GM12878 (cell line): ENCODE measurements around the gene ADGRD2. TPM values are rescaled to one million over a fixed set of nuclear protein-coding genes. Genes with fewer than 3 reads are reported as not detected.

Experiments
- ATAC-seq: fragments of 200-7000 bp; cut with Tn5 transposase; 3 replicates; pipeline ENCODE4 v1.9.1; 2020; ENCODE audit warnings: mild to moderate bottlenecking, moderate library complexity
- BruUV-seq: library from RNA; stranded (reverse); fragments of 400-500 nt; replicated peaks from 2 replicates; lab custom pipeline; 2021; lab: Mats Ljungman, UMichigan
- CTCF ChIA-PET: fragments of 300-600 bp; sonication (Branson Sonifier 250); formaldehyde crosslinking; extraction: SDS; loops from one replicate; lab custom pipeline; 2021; ENCODE audit warnings: inconsistent platforms; lab: Yijun Ruan, JAX
- POLR2A ChIA-PET: fragments of 350-600 bp; formaldehyde crosslinking; extraction: SDS; loops from one replicate; lab custom pipeline; 2021; ENCODE audit warnings: inconsistent platforms; lab: Charles Lee
- RAD21 ChIA-PET: fragments of 300-600 bp; sonication (Branson Sonifier 250); formaldehyde crosslinking; loops from one replicate; lab custom pipeline; 2023; ENCODE audit warnings: antibody characterized with exemption; ENCODE audit not compliant: unreplicated experiment; lab: Charles Lee
- SMC1A ChIA-PET: fragments of 300-600 bp; sonication (Branson Sonifier 250); formaldehyde crosslinking; loops from one replicate; lab custom pipeline; 2023; ENCODE audit not compliant: unreplicated experiment, uncharacterized antibody; lab: Charles Lee
- DNase-seq: peaks from one replicate; pipeline ENCODE4 v3.0.0-alpha.2; 2011; ENCODE audit warnings: low read depth, low spot score
- FAIRE-seq: peaks from 3 replicates; lab custom pipeline; 2011; peaks lifted over from hg19 to GRCh38; lab: Jason Lieb, UNC
- H2AFZ ChIP-seq: 2 replicates; pipeline ENCODE4 v1.6.0; 2011; ENCODE audit warnings: low read depth, low read length, control low read depth; ENCODE audit not compliant: control insufficient read depth
- H3K27ac ChIP-seq: 2 replicates; pipeline ENCODE4 v1.5.1; 2011; ENCODE audit warnings: control low read depth; ENCODE audit not compliant: control insufficient read depth, insufficient read depth
- H3K27me3 ChIP-seq, 2 experiments: replicated peaks in 1 of 2; 2 replicates each; pipeline versions ENCODE4 v1.6.0 to v1.6.1; 2011; ENCODE audit warnings: low read length in 1 of 2; ENCODE audit not compliant: control insufficient read depth in 2 of 2, insufficient read depth in 2 of 2
- H3K36me3 ChIP-seq, 2 experiments: 2 replicates each; pipeline ENCODE4 v1.5.1; 2011; ENCODE audit warnings: low read length in 1 of 2; ENCODE audit not compliant: control insufficient read depth in 2 of 2, insufficient read depth in 2 of 2
- H3K4me1 ChIP-seq: 2 replicates; pipeline ENCODE4 v1.6.1; 2011; ENCODE audit warnings: mild to moderate bottlenecking, low read length, moderate library complexity, mixed read lengths; ENCODE audit not compliant: control insufficient read depth, insufficient read depth
- H3K4me2 ChIP-seq: 2 replicates; pipeline ENCODE4 v1.6.0; 2011; ENCODE audit warnings: control low read depth; ENCODE audit not compliant: control insufficient read depth, insufficient read depth
- H3K4me3 ChIP-seq: fragments of 200-600 bp; sonication (generic); 2 replicates; pipeline ENCODE4 v1.5.1; 2016
- H3K79me2 ChIP-seq: 2 replicates; pipeline ENCODE4 v1.6.0; 2011; ENCODE audit warnings: low read length; ENCODE audit not compliant: control insufficient read depth, insufficient read depth
- H3K9ac ChIP-seq: 2 replicates; pipeline ENCODE4 v1.8.0; 2011; ENCODE audit warnings: low read length, control low read depth, mixed read lengths; ENCODE audit not compliant: control insufficient read depth, insufficient read depth
- H3K9me3 ChIP-seq: replicated peaks from 3 replicates; pipeline ENCODE4 v1.5.1; 2011; ENCODE audit warnings: mild to moderate bottlenecking, low read length; ENCODE audit not compliant: control insufficient read depth, insufficient read depth
- H4K20me1 ChIP-seq: 2 replicates; pipeline ENCODE4 v1.6.0; 2011; ENCODE audit not compliant: control insufficient read depth, insufficient read depth
- ASH2L ChIP-seq: fragments of 300-600, 200-600 bp; sonication (generic); IDR thresholded peaks from 2 replicates; pipeline ENCODE4 v1.6.1; 2017; ENCODE audit warnings: low read depth, mild to moderate bottlenecking, borderline replicate concordance
- BACH1 ChIP-seq: fragments of 450-650 bp; IDR thresholded peaks from 2 replicates; pipeline ENCODE4 v1.6.1; 2017; ENCODE audit warnings: mild to moderate bottlenecking, borderline replicate concordance
- BCL11A ChIP-seq: IDR thresholded peaks from 2 replicates; pipeline ENCODE4 v1.6.1; 2011; ENCODE audit warnings: low read depth, low read length
- BHLHE40 ChIP-seq, 2 experiments: fragments of 450-650 bp in 1 of 2; IDR thresholded peaks; 2 replicates each; pipeline ENCODE4 v1.6.1; 2011 to 2017; ENCODE audit warnings: low read depth in 2 of 2, borderline replicate concordance in 1 of 2, improper control_type of control experiment in 1 of 2, low read length in 1 of 2, mild to moderate bottlenecking in 1 of 2
- IKZF2 ChIP-seq, 2 experiments: fragments of 450-650 bp; IDR thresholded peaks; 2 replicates each; pipeline ENCODE4 v1.6.1; 2017; ENCODE audit warnings: mild to moderate bottlenecking in 2 of 2, moderate library complexity in 2 of 2
- PAX5 ChIP-seq: IDR thresholded peaks from 2 replicates; pipeline ENCODE4 v1.6.1; 2011; ENCODE audit warnings: low read depth, low read length, borderline replicate concordance
- RCOR1 ChIP-seq: conservative IDR thresholded peaks from 2 replicates; pipeline ENCODE4 v1.6.1; 2012; ENCODE audit warnings: low read depth, low read length, improper control_type of control experiment
- RUNX3 ChIP-seq: IDR thresholded peaks from 2 replicates; pipeline ENCODE4 v1.6.1; 2012; ENCODE audit warnings: low read length, inconsistent platforms
- TCF12 ChIP-seq: IDR thresholded peaks from 2 replicates; pipeline ENCODE4 v1.6.1; 2011; ENCODE audit warnings: low read depth, mild to moderate bottlenecking, low read length
- ZNF384 ChIP-seq: IDR thresholded peaks from 2 replicates; pipeline ENCODE4 v1.6.1; 2012; ENCODE audit warnings: low read depth, mild to moderate bottlenecking, low read length, improper control_type of control experiment, borderline replicate concordance
- ZZZ3 ChIP-seq: IDR thresholded peaks from 2 replicates; pipeline ENCODE4 v1.6.1; 2011; ENCODE audit warnings: low read depth; ENCODE audit not compliant: control insufficient read depth, insufficient read length
- WGBS: methylation state at CpG from one replicate; pipeline ENCODE4 v1.1.6; 2016; ENCODE audit warnings: low lambda C conversion rate; ENCODE audit not compliant: insufficient replicate concordance, insufficient coverage; ENCODE audit errors: missing lambda C conversion rate; 5-methylcytosine and 5-hydroxymethylcytosine counted together
- in situ Hi-C: fragments of 300-500 bp; cut with MboI; formaldehyde crosslinking; loops from 9 replicates; pipeline ENCODE4 v1.14.3; 2018; ENCODE audit warnings: mixed read lengths
- intact Hi-C: fragments of 100-400 bp; cut with micrococcal nuclease; formaldehyde crosslinking; loops from one replicate; pipeline ENCODE4 v1.14.2; 2022; ENCODE audit not compliant: unreplicated experiment
- polyA plus RNA-seq, 11 experiments: library from polyadenylated mRNA; depleted of rRNA in 4 of 11; unstranded in 6 of 11; stranded (reverse) in 5 of 11; fragments of >200 nt; fragmentation: Nextera tagmentation in 4 of 11; fragmentation: Illumina TruSeq in 1 of 11; extraction: Ambion mirVana in 4 of 11; extraction: Trizol in 1 of 11; gene quantifications; 1 replicate in 1 of 11; 2 replicates in 10 of 11; pipeline versions ENCODE4 v1.2.1 to v1.2.3, GENCODE V29; 2011 to 2016; ENCODE audit warnings: inconsistent platforms in 2 of 11, missing spikeins in 2 of 11, low read depth in 1 of 11
- total RNA-seq, 4 experiments: library from RNA; depleted of rRNA in 3 of 4; stranded (reverse); fragments of >200 nt in 3 of 4; fragmentation: Illumina TruSeq in 1 of 4; extraction: Trizol in 1 of 4; gene quantifications; 2 replicates each; pipeline versions ENCODE4 v1.2.1 to v1.2.3, GENCODE V29; 2013 to 2021
- TF ChIP-seq, protein P1 (sequence below), 3 experiments: IDR thresholded peaks in 2 of 3; conservative IDR thresholded peaks in 1 of 3; 2 replicates each; pipeline ENCODE4 v1.5.1; 2011; ENCODE audit warnings: low read depth in 3 of 3, low read length in 3 of 3, mild to moderate bottlenecking in 3 of 3, control low read depth in 2 of 3, moderate library complexity in 2 of 3, inconsistent platforms in 1 of 3, mixed read lengths in 1 of 3; ENCODE audit not compliant: control insufficient read depth in 2 of 3, insufficient read depth in 1 of 3; ENCODE audit errors: extremely low read depth in 1 of 3
- TF ChIP-seq, protein P2 (sequence below): fragments of 450-650 bp; IDR thresholded peaks from 2 replicates; pipeline ENCODE4 v1.6.1; 2016; ENCODE audit warnings: mild to moderate bottlenecking, moderate library complexity, borderline replicate concordance
- TF ChIP-seq, protein P3 (sequence below): fragments of 150-350 bp; IDR thresholded peaks from 2 replicates; pipeline ENCODE4 v1.6.1; 2016; ENCODE audit warnings: low read depth, low read length

ADGRD2 gene
- total and polyA plus RNA-seq, 10 of the 15 experiments (the other 5 are each of a cell fraction or from before 2014, with no cell fraction given) = not detected

DNA sequence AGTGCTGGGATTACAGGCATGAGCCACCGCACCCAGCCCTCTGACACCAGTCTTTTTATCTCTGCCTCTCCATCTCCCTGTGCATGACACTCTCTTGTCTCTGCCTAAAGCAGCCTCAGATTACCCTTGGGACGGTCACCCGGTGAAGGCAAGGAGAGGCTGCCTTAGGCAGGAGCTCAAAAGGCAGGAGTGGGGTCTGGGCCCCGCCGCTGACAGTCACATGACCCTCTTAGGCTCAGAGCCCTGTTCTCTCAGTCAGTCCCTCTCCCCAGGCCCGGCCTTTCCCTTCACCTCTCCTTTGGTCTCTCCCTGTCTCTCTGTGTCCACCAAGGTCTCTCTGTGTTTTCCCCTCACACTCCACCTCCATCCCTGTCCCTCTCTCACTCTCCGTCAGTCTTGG is 22.5 kb downstream of the ADGRD2 start (continued):
- no peak for TF ChIP-seq BHLHE40 (IDR thresholded peaks at IDR 0.05; ENCODE audit: borderline replicate concordance in 1 of 2, low read depth in 2 of 2, low read length in 1 of 2)
- TF ChIP-seq RUNX3 = no peak
- no peak for TF ChIP-seq ZNF384
- TF ChIP-seq, protein P1, sequence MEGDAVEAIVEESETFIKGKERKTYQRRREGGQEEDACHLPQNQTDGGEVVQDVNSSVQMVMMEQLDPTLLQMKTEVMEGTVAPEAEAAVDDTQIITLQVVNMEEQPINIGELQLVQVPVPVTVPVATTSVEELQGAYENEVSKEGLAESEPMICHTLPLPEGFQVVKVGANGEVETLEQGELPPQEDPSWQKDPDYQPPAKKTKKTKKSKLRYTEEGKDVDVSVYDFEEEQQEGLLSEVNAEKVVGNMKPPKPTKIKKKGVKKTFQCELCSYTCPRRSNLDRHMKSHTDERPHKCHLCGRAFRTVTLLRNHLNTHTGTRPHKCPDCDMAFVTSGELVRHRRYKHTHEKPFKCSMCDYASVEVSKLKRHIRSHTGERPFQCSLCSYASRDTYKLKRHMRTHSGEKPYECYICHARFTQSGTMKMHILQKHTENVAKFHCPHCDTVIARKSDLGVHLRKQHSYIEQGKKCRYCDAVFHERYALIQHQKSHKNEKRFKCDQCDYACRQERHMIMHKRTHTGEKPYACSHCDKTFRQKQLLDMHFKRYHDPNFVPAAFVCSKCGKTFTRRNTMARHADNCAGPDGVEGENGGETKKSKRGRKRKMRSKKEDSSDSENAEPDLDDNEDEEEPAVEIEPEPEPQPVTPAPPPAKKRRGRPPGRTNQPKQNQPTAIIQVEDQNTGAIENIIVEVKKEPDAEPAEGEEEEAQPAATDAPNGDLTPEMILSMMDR (IDR thresholded peaks at IDR 0.05 in 2 of 3, conservative IDR thresholded peaks at IDR 0.05 in 1 of 3; ENCODE audit: control insufficient read depth in 2 of 3, extremely low read depth in 1 of 3, insufficient read depth in 1 of 3, low read depth in 3 of 3, low read length in 3 of 3) = no peak

DNA sequence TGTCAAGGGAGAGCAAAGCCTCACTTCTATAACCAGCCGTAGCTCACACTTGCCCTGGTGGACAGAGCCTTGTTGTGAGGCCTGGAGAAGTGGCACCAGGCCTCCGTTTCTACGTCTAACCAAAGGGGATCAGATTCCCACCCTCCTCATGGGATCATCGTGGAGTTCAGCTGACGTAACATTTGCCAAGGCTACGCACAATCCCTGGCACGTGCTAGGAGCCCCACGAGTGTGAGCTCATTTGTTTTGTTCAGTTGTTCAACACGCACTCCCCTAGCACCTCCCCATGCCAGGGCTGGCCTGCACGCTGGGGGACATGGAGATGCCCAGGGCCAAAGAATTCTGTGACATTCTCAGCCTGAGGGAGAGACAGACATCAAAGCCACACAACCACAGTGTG is 23.1 kb downstream of the ADGRD2 start:
- WGBS = 30% methylated on average over 10 of the region's 10 CpGs
- Histone ChIP-seq H3K4me3 (no peak overlapping the region), H3K27ac (no peak overlapping the region), H2AFZ (no peak overlapping the region), H3K36me3 (no peaks in the 10 kb centered on the region), H4K20me1 (no peaks in the 10 kb centered on the region), H3K9ac (no peak overlapping the region), H3K9me3 (no peaks in the 10 kb centered on the region), H3K79me2 (no peaks in the 10 kb centered on the region), H3K27me3 (peaks cover 0 to 3% of the 10 kb centered on the region in 2 experiments; a peak in 2 of 4 replicates), H3K4me2 (no peak overlapping the region), H3K4me1 (no peaks in the 10 kb centered on the region)
- intact Hi-C loops (no loop called here), in situ Hi-C loops (no loop called here)
- no peak for DNase-seq
- ChIA-PET CTCF (no interaction called here), SMC1A (no interaction called here), POLR2A (no interaction called here), RAD21 (no interaction called here)
- ATAC-seq = no peak
- BruUV-seq = no TSS peak
- no peak for FAIRE-seq
- TF ChIP-seq, protein P2, sequence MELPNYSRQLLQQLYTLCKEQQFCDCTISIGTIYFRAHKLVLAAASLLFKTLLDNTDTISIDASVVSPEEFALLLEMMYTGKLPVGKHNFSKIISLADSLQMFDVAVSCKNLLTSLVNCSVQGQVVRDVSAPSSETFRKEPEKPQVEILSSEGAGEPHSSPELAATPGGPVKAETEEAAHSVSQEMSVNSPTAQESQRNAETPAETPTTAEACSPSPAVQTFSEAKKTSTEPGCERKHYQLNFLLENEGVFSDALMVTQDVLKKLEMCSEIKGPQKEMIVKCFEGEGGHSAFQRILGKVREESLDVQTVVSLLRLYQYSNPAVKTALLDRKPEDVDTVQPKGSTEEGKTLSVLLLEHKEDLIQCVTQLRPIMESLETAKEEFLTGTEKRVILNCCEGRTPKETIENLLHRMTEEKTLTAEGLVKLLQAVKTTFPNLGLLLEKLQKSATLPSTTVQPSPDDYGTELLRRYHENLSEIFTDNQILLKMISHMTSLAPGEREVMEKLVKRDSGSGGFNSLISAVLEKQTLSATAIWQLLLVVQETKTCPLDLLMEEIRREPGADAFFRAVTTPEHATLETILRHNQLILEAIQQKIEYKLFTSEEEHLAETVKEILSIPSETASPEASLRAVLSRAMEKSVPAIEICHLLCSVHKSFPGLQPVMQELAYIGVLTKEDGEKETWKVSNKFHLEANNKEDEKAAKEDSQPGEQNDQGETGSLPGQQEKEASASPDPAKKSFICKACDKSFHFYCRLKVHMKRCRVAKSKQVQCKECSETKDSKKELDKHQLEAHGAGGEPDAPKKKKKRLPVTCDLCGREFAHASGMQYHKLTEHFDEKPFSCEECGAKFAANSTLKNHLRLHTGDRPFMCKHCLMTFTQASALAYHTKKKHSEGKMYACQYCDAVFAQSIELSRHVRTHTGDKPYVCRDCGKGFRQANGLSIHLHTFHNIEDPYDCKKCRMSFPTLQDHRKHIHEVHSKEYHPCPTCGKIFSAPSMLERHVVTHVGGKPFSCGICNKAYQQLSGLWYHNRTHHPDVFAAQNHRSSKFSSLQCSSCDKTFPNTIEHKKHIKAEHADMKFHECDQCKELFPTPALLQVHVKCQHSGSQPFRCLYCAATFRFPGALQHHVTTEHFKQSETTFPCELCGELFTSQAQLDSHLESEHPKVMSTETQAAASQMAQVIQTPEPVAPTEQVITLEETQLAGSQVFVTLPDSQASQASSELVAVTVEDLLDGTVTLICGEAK = no peak
- no peak for TF ChIP-seq ZNF384
- no peak for TF ChIP-seq IKZF2 (IDR thresholded peaks at IDR 0.05)
- no peak for TF ChIP-seq BACH1
- TF ChIP-seq BCL11A = no peak
- TF ChIP-seq RCOR1 = no peak
- no peak for TF ChIP-seq ASH2L
- no peak for TF ChIP-seq ZZZ3
- TF ChIP-seq PAX5 = no peak
- TF ChIP-seq TCF12 = no peak
- TF ChIP-seq, protein P3, sequence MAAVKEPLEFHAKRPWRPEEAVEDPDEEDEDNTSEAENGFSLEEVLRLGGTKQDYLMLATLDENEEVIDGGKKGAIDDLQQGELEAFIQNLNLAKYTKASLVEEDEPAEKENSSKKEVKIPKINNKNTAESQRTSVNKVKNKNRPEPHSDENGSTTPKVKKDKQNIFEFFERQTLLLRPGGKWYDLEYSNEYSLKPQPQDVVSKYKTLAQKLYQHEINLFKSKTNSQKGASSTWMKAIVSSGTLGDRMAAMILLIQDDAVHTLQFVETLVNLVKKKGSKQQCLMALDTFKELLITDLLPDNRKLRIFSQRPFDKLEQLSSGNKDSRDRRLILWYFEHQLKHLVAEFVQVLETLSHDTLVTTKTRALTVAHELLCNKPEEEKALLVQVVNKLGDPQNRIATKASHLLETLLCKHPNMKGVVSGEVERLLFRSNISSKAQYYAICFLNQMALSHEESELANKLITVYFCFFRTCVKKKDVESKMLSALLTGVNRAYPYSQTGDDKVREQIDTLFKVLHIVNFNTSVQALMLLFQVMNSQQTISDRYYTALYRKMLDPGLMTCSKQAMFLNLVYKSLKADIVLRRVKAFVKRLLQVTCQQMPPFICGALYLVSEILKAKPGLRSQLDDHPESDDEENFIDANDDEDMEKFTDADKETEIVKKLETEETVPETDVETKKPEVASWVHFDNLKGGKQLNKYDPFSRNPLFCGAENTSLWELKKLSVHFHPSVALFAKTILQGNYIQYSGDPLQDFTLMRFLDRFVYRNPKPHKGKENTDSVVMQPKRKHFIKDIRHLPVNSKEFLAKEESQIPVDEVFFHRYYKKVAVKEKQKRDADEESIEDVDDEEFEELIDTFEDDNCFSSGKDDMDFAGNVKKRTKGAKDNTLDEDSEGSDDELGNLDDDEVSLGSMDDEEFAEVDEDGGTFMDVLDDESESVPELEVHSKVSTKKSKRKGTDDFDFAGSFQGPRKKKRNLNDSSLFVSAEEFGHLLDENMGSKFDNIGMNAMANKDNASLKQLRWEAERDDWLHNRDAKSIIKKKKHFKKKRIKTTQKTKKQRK = no peak
